HEK293T (cell line): Measurements from ENCODE around the gene S100A11.

Source experiments
- CTCF ChIA-PET: fragments of 350-600 bp; formaldehyde crosslinking; extraction: SDS; loops from one replicate; lab custom pipeline; 2021; ENCODE audit warnings: antibody characterized with exemption, inconsistent platforms; lab: Yijun Ruan, JAX
- POLR2A ChIA-PET: fragments of 350-600 bp; formaldehyde crosslinking; extraction: SDS; loops from one replicate; lab custom pipeline; 2020; ENCODE audit warnings: antibody characterized with exemption, inconsistent platforms; lab: Yijun Ruan, JAX
- DNase-seq: peaks from one replicate; pipeline ENCODE4 v3.0.0; 2012; ENCODE audit warnings: mixed read lengths; ENCODE audit errors: extremely low spot score
- ARNT ChIP-seq: fragments of 450-650 bp; IDR thresholded peaks from 2 replicates; pipeline ENCODE4 v1.6.1; 2017; ENCODE audit warnings: mild to moderate bottlenecking
- BHLHE40 ChIP-seq: fragments of 450-650 bp; IDR thresholded peaks from 2 replicates; pipeline ENCODE4 v1.6.1; 2016; ENCODE audit warnings: mild to moderate bottlenecking, moderate library complexity, borderline replicate concordance
- CTBP1 ChIP-seq: fragments of 450-650 bp; IDR thresholded peaks from 2 replicates; pipeline ENCODE4 v1.6.1; 2016; ENCODE audit warnings: borderline replicate concordance
- ELF4 ChIP-seq: fragments of 450-650 bp; IDR thresholded peaks from 2 replicates; pipeline ENCODE4 v1.6.1; 2017; ENCODE audit warnings: antibody characterized with exemption
- FOXA1 ChIP-seq: fragments of 450-650 bp; IDR thresholded peaks from 2 replicates; pipeline ENCODE4 v1.6.1; 2016; ENCODE audit warnings: mild to moderate bottlenecking
- FOXK2 ChIP-seq: fragments of 450-650 bp; IDR thresholded peaks from 2 replicates; pipeline ENCODE4 v1.6.1; 2016; ENCODE audit warnings: mild to moderate bottlenecking
- FOXM1 ChIP-seq: fragments of 450-650 bp; IDR thresholded peaks from 2 replicates; pipeline ENCODE4 v1.6.1; 2017; ENCODE audit warnings: mild to moderate bottlenecking, borderline replicate concordance
- HDGF ChIP-seq: fragments of 450-650 bp; IDR thresholded peaks from 2 replicates; pipeline ENCODE4 v1.6.1; 2017; ENCODE audit warnings: antibody characterized with exemption, borderline replicate concordance
- L3MBTL2 ChIP-seq: fragments of 450-650 bp; conservative IDR thresholded peaks from 2 replicates; pipeline ENCODE4 v1.6.1; 2016; ENCODE audit warnings: mild to moderate bottlenecking
- LEF1 ChIP-seq: fragments of 450-650 bp; IDR thresholded peaks from 2 replicates; pipeline ENCODE4 v1.6.1; 2017; ENCODE audit warnings: mild to moderate bottlenecking, borderline replicate concordance
- NFRKB ChIP-seq: fragments of 450-650 bp; IDR thresholded peaks from 2 replicates; pipeline ENCODE4 v1.6.1; 2016; ENCODE audit warnings: mild to moderate bottlenecking, moderate library complexity
- SP1 ChIP-seq: fragments of 450-650 bp; IDR thresholded peaks from 2 replicates; pipeline ENCODE4 v1.6.1; 2017
- SUZ12 ChIP-seq: fragments of 450-650 bp; IDR thresholded peaks from 2 replicates; pipeline ENCODE4 v1.6.1; 2016; ENCODE audit warnings: mild to moderate bottlenecking
- TARDBP ChIP-seq: fragments of 450-650 bp; IDR thresholded peaks from 2 replicates; pipeline ENCODE4 v1.6.1; 2016
- ZNF384 ChIP-seq: fragments of 450-650 bp; IDR thresholded peaks from 2 replicates; pipeline ENCODE4 v1.6.1; 2016
- TF ChIP-seq, protein P1 (sequence below): fragments of 450-650 bp; IDR thresholded peaks from 2 replicates; pipeline ENCODE4 v1.6.1; 2016

Gene S100A11

GRCh38 chr1:152003846-152004442 is 32.9 kb downstream of the S100A11 start:
- no peak for TF ChIP-seq BHLHE40
- TF ChIP-seq ELF4: no peak
- TF ChIP-seq, protein P1, sequence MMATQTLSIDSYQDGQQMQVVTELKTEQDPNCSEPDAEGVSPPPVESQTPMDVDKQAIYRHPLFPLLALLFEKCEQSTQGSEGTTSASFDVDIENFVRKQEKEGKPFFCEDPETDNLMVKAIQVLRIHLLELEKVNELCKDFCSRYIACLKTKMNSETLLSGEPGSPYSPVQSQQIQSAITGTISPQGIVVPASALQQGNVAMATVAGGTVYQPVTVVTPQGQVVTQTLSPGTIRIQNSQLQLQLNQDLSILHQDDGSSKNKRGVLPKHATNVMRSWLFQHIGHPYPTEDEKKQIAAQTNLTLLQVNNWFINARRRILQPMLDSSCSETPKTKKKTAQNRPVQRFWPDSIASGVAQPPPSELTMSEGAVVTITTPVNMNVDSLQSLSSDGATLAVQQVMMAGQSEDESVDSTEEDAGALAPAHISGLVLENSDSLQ: no peak
- no peak for TF ChIP-seq NFRKB
- no peak for TF ChIP-seq CTBP1
- DNase-seq: no peak
- ChIA-PET CTCF (interaction anchor here (0.8 to 2.6 kb wide), 9 partner anchors 10 to 70 kb away, joined by 3 to 17 read pairs (median 3); no protein-coding TSS in a partner anchor), POLR2A (interaction anchor here (1.3 kb wide), 1 partner anchor 70 kb away, joined by 3 read pairs; no protein-coding TSS in a partner anchor)

GRCh38 chr1:152002960-152003359 is 33.8 kb downstream of the S100A11 start:
- DNase-seq: no peak
- ChIA-PET CTCF (interaction anchor here (0.9 to 2.6 kb wide), 6 partner anchors 11 to 69 kb away, joined by 3 to 17 read pairs (median 3); no protein-coding TSS in a partner anchor), POLR2A (interaction anchor here (0.9 to 1.3 kb wide), 2 partner anchors 32 to 69 kb away, joined by 3 read pairs; no protein-coding TSS in a partner anchor)
- TF ChIP-seq ZNF384 (no peak), FOXA1 (no peak), FOXK2 (no peak), BHLHE40 (no peak), SP1 (no peak), LEF1 (no peak), FOXM1 (no peak), ARNT (no peak), L3MBTL2 (no peak)
- TF ChIP-seq, protein P1: no peak

DNA sequence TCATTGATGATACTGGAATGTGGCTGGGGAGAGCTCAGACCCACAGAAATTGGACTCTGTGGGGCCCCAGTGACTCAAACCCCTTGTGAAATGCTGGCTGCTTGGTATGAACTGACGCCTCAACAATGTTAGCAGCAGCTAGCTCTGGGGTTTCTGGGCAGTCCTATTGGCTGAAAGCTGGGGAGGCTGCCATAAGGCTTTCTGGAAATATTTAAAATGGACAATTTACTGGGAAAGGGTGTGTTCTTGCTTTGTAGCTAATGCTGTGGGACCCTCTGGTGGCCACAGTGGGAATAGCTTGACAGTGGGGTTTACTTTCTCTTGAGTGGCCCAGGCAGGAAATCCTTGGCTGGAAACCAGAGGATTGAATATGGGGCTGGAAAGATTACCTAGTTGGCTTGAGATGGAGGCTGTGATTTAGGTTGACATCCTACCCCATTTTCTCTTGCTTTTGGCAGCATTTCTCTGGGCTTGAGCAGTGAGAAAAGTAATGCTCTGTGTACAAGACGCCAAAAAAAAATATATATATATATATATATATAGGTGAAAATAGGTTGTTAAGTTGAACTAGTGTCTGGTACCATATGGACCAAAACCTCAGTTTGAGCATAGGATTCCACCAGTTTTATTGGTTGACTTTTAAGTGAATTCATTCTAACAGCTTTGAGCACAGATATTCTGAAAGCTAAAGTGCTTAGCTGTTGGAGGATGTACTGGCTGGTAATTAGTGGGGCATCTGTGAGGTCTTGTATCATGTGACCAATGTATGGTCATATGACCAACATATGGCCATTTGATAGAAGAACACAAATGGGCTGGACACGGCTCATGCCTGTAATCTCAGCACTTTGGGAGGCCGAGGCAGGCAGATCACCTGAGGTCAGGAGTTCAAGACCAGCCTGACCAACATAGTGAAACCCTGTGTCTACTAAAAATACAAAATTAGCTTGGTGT is 34.9 kb downstream of the S100A11 start:
- TF ChIP-seq SP1: no peak
- TF ChIP-seq FOXK2: no peak
- TF ChIP-seq FOXA1: no peak
- TF ChIP-seq L3MBTL2: no peak
- TF ChIP-seq CTBP1: no peak
- TF ChIP-seq TARDBP: no peak
- TF ChIP-seq HDGF: no peak
- TF ChIP-seq BHLHE40: no peak
- TF ChIP-seq, protein P1: no peak
- TF ChIP-seq LEF1: no peak
- TF ChIP-seq ELF4: no peak
- TF ChIP-seq SUZ12: no peak
- DNase-seq: peak; percentile 81
- POLR2A ChIA-PET: interaction anchor here (1.0 to 1.4 kb wide), 4 partner anchors 10 to 92 kb away, joined by 3 to 6 read pairs (median 4); partner anchors contain the start of gene THEM4
- CTCF ChIA-PET: interaction anchor here (0.5 to 5.7 kb wide), 31 partner anchors 10 to 556 kb away, joined by 3 to 98 read pairs (median 3); partner anchors contain the start of genes S100A11 and THEM4

DNA sequence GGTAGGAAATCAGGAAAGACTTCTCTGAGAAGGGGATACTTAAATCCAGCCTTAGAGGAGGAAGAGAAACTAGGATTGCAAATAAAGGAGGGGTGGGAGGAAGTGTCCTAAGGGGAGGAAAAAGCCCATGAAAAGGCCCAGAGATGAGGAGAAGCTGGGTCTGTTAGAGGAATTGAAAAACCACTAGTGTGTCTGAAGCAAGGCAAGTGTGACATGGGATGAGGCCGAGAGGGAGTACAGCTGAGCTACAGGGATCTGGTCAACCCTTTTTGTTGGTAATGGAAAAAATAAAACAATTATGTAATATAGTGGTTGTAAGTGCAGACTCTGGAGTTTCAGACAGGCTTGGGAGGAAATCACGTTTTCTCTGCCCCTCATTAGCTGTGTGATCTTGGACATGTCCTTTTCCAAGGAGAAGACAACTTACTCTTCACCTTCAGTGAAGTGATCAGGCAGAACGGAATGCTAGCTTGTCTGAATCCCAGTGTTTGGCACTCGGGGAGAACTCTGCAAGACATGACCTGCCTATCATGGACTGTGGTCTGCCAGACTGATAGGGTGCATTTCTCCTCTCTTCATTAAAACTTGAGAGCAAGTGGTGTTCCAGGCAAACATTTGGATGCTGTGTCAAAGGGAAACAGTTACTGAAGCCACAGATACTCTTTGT is 35.7 kb downstream of the S100A11 start:
- DNase-seq: no peak
- TF ChIP-seq BHLHE40: no peak
- TF ChIP-seq FOXM1: no peak
- no peak for TF ChIP-seq ARNT
- no peak for TF ChIP-seq L3MBTL2
- TF ChIP-seq, protein P1: no peak
- no peak for TF ChIP-seq FOXA1
- no peak for TF ChIP-seq SUZ12
- TF ChIP-seq TARDBP: no peak
- no peak for TF ChIP-seq ZNF384
- TF ChIP-seq SP1: no peak
- no peak for TF ChIP-seq LEF1
- TF ChIP-seq HDGF: no peak
- no peak for TF ChIP-seq FOXK2
- TF ChIP-seq ELF4: no peak
- TF ChIP-seq NFRKB: no peak
- no peak for TF ChIP-seq CTBP1
- CTCF ChIA-PET: interaction anchor here (0.9 to 5.7 kb wide), 22 partner anchors 9 to 458 kb away, joined by 3 to 98 read pairs (median 6); partner anchors contain the start of genes S100A11 and THEM4
- POLR2A ChIA-PET: interaction anchor here (1.0 to 1.4 kb wide), 4 partner anchors 9 to 92 kb away, joined by 3 to 6 read pairs (median 4); partner anchors contain the start of gene THEM4
